HL-60 (cell line): Measurements from ENCODE around the gene AP2A1. TPM values are rescaled to one million over a fixed set of nuclear protein-coding genes. Genes with fewer than 3 reads are reported as not detected.

Experiments
- DNase-seq, 2 experiments: peaks; one replicate each; pipeline ENCODE4 v3.0.0-alpha.2; 2010 to 2020; ENCODE audit warnings: low read depth in 1 of 2, low spot score in 1 of 2
- H3K27ac ChIP-seq: fragments of 250-450 bp; sonication (Bioruptor Pico); replicated peaks from 2 replicates; pipeline ENCODE4 v1.5.1; 2020; ENCODE audit warnings: mild to moderate bottlenecking, moderate library complexity
- H3K27me3 ChIP-seq: fragments of 250-450 bp; sonication (Bioruptor Pico); 2 replicates; pipeline ENCODE4 v1.5.1; 2021; ENCODE audit warnings: mild to moderate bottlenecking, moderate library complexity; ENCODE audit not compliant: insufficient read depth, poor library complexity, severe bottlenecking
- H3K4me3 ChIP-seq: replicated peaks from 2 replicates; pipeline ENCODE4 v1.5.1; 2011; ENCODE audit warnings: mild to moderate bottlenecking, control low read depth, low read length; ENCODE audit not compliant: insufficient read depth
- CTCF ChIP-seq: IDR thresholded peaks from one replicate; pipeline ENCODE4 v1.5.1; 2011; ENCODE audit warnings: low read length, control low read depth, inconsistent platforms; ENCODE audit not compliant: insufficient read depth
- GABPA ChIP-seq: IDR thresholded peaks from 2 replicates; pipeline ENCODE4 v1.6.1; 2012; ENCODE audit warnings: low read depth
- POLR2AphosphoS5 ChIP-seq: IDR thresholded peaks from 2 replicates; pipeline ENCODE4 v1.6.1; 2012; ENCODE audit warnings: low read depth
- SPI1 ChIP-seq: IDR thresholded peaks from 2 replicates; pipeline ENCODE4 v1.6.1; 2012; ENCODE audit warnings: low read depth, mild to moderate bottlenecking, borderline replicate concordance
- microRNA-seq: library from miRNA; unstranded; fragments of <30 nt; microRNA quantifications from one replicate; pipeline ENCODE4, GENCODE V29; 2018
- TF ChIP-seq, protein P1 (sequence below): IDR thresholded peaks from 2 replicates; pipeline ENCODE4 v1.6.1; 2012; ENCODE audit warnings: low read depth; ENCODE audit not compliant: insufficient replicate concordance

AP2A1 gene

GRCh38 chr19:49856574-49857021 is 89.8 kb downstream of the AP2A1 start:
- no peak for DNase-seq
- no peak overlapping the region for H3K27ac ChIP-seq
- no peak for TF ChIP-seq SPI1
- TF ChIP-seq POLR2AphosphoS5 = peak; percentile 38
- no peak for TF ChIP-seq GABPA
- no peak for TF ChIP-seq CTCF
- TF ChIP-seq, protein P1, sequence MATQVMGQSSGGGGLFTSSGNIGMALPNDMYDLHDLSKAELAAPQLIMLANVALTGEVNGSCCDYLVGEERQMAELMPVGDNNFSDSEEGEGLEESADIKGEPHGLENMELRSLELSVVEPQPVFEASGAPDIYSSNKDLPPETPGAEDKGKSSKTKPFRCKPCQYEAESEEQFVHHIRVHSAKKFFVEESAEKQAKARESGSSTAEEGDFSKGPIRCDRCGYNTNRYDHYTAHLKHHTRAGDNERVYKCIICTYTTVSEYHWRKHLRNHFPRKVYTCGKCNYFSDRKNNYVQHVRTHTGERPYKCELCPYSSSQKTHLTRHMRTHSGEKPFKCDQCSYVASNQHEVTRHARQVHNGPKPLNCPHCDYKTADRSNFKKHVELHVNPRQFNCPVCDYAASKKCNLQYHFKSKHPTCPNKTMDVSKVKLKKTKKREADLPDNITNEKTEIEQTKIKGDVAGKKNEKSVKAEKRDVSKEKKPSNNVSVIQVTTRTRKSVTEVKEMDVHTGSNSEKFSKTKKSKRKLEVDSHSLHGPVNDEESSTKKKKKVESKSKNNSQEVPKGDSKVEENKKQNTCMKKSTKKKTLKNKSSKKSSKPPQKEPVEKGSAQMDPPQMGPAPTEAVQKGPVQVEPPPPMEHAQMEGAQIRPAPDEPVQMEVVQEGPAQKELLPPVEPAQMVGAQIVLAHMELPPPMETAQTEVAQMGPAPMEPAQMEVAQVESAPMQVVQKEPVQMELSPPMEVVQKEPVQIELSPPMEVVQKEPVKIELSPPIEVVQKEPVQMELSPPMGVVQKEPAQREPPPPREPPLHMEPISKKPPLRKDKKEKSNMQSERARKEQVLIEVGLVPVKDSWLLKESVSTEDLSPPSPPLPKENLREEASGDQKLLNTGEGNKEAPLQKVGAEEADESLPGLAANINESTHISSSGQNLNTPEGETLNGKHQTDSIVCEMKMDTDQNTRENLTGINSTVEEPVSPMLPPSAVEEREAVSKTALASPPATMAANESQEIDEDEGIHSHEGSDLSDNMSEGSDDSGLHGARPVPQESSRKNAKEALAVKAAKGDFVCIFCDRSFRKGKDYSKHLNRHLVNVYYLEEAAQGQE = no peak
- H3K27me3 ChIP-seq = no peaks in the 10 kb centered on the region
- no peak overlapping the region for H3K4me3 ChIP-seq

Small RNAs within 50 kb of the gene (microRNA-seq; reads per million reads assigned to microRNA genes)
- 0.90 reads per million for gene MIR4749
- gene MIR6799 = 2.7 reads per million
- gene MIR6800 = not detected
